Measurements from ENCODE around the gene PTRHD1.

The PTRHD1 gene

GRCh38 chr2:24749069-24749691 lies 44.0 kb downstream of the PTRHD1 start:
- no peak for DNase-seq

GRCh38 chr2:24747299-24747698 lies 45.9 kb downstream of the PTRHD1 start:
- no peak for DNase-seq

- no peak for DNase-seq
Measured at GRCh38 chr2:24745825-24746224, 47.4 kb downstream of the PTRHD1 start.

GRCh38 chr2:24744356-24744755 lies 48.8 kb downstream of the PTRHD1 start:
- no peak for DNase-seq

- DNase-seq: no peak
Measured at GRCh38 chr2:24743924-24744323, 49.3 kb downstream of the PTRHD1 start.

- no peak for DNase-seq
Measured at GRCh38 chr2:24742730-24743129, 50.5 kb downstream of the PTRHD1 start.

GRCh38 chr2:24740142-24740541 lies 53.0 kb downstream of the PTRHD1 start:
- no peak for DNase-seq
